ENCODE data around the gene PROSER2. TPM values are rescaled to one million over a fixed set of nuclear protein-coding genes. Genes with fewer than 3 reads are reported as not detected.

The PROSER2 gene
- total RNA-seq, 6 experiments from 2014 or later: 0.74 to 2.9 (median 1.5) TPM

- TF ChIP-seq CTCF (IDR thresholded peaks at IDR 0.05): no peak
- H3K4me3 Mint-ChIP-seq: no peak overlapping the region; the same call in 1 of the 2 replicates
- no peaks in the 10 kb centered on the region for H3K36me3 Mint-ChIP-seq (ENCODE audit: low read depth)
- H3K27ac Mint-ChIP-seq: no peak overlapping the region
- H3K4me1 Mint-ChIP-seq (ENCODE audit: low read depth): peaks cover 28% of the 10 kb centered on the region
- H3K9me3 Mint-ChIP-seq: no peaks in the 10 kb centered on the region
- no peak for DNase-seq
- peaks cover 18% of the 10 kb centered on the region for H3K27me3 Mint-ChIP-seq (ENCODE audit: insufficient read depth)
Observed at GRCh38 chr10:11789956-11790355, 33.2 kb upstream of the PROSER2 start.

- H3K27ac Mint-ChIP-seq: peak overlapping the region; percentile 89
- H3K36me3 Mint-ChIP-seq (ENCODE audit: low read depth): no peaks in the 10 kb centered on the region
- peaks cover 45% of the 10 kb centered on the region for H3K4me1 Mint-ChIP-seq (ENCODE audit: low read depth)
- peak overlapping the region; percentile 77 for H3K4me3 Mint-ChIP-seq
- DNase-seq: peak; percentile 77
- H3K9me3 Mint-ChIP-seq: no peaks in the 10 kb centered on the region
- peaks cover 3% of the 10 kb centered on the region for H3K27me3 Mint-ChIP-seq (ENCODE audit: insufficient read depth)
- TF ChIP-seq CTCF (IDR thresholded peaks at IDR 0.05): 0 out of 2 replicates have a peak, but pooled peaks have one; percentile 13
Observed at GRCh38 chr10:11793762-11794479, 29.2 kb upstream of the PROSER2 start.

- Mint-ChIP-seq H3K4me3 (no peak overlapping the region), H3K4me1 (ENCODE audit: low read depth) (peaks cover 40% of the 10 kb centered on the region), H3K27ac (peak overlapping the region; percentile 89; the same call in 1 of the 2 replicates), H3K9me3 (no peaks in the 10 kb centered on the region), H3K27me3 (ENCODE audit: insufficient read depth) (peaks cover 3% of the 10 kb centered on the region; the same call in 1 of the 2 replicates), H3K36me3 (ENCODE audit: low read depth) (no peaks in the 10 kb centered on the region)
- TF ChIP-seq CTCF (IDR thresholded peaks at IDR 0.05): no peak
- DNase-seq: no peak
Observed at GRCh38 chr10:11794566-11794965, 28.6 kb upstream of the PROSER2 start.

GRCh38 chr10:11795101-11795920 is 27.8 kb upstream of the PROSER2 start:
- Mint-ChIP-seq H3K4me3 (no peak overlapping the region), H3K4me1 (ENCODE audit: low read depth) (peaks cover 35% of the 10 kb centered on the region), H3K9me3 (no peaks in the 10 kb centered on the region), H3K27me3 (ENCODE audit: insufficient read depth) (no peaks in the 10 kb centered on the region), H3K27ac (peak overlapping the region; percentile 36; the same call in 1 of the 2 replicates), H3K36me3 (ENCODE audit: low read depth) (no peaks in the 10 kb centered on the region)
- no peak for DNase-seq
- no peak for TF ChIP-seq CTCF (IDR thresholded peaks at IDR 0.05)

- no peak for DNase-seq
Observed at GRCh38 chr10:11796474-11796873, 26.7 kb upstream of the PROSER2 start.

More at GRCh38 chr10:11796474-11796873, 26.7 kb upstream of the PROSER2 start:
- Mint-ChIP-seq H3K9me3 (no peaks in the 10 kb centered on the region), H3K27ac (no peak overlapping the region), H3K27me3 (ENCODE audit: insufficient read depth) (no peaks in the 10 kb centered on the region), H3K4me3 (no peak overlapping the region), H3K36me3 (ENCODE audit: low read depth) (no peaks in the 10 kb centered on the region), H3K4me1 (ENCODE audit: low read depth) (peaks cover 35% of the 10 kb centered on the region)
- TF ChIP-seq CTCF (IDR thresholded peaks at IDR 0.05): no peak
